ENCODE measurements around the gene NFAT5. TPM values are rescaled to one million over a fixed set of nuclear protein-coding genes. Genes with fewer than 3 reads are reported as not detected.
A peak's percentile ranks its signal among the peaks of the same experiment; 100 is the strongest.

Gene NFAT5
- total and polyA plus RNA-seq, 3 donors from 2014 or later: 20.5 to 101 (median 72.4) TPM

- WGBS, 2 donors: 82 to 88% methylated on average over 2 of the region's 2 CpGs
- no peak for TF ChIP-seq CTCF (IDR thresholded peaks at IDR 0.05)
- TF ChIP-seq POLR2A (IDR thresholded peaks at IDR 0.05): no peak
- Histone ChIP-seq H3K36me3 (ENCODE audit: low read depth, missing control alignments) (no peaks in the 10 kb centered on the region), H3K9me3 (no peaks in the 10 kb centered on the region), H3K27me3 (no peaks in the 10 kb centered on the region), H3K4me3 (no peak overlapping the region), H3K4me1 (peaks cover 2% of the 10 kb centered on the region), H3K27ac (no peak overlapping the region)
- intact Hi-C loops (cut with DNase I; ENCODE audit: low total_unique reads): no loop called here
- DNase-seq: no peak
These were observed 141.2 kb downstream of the NFAT5 start for GRCh38 chr16:69706975-69707340.

- no peaks in the 10 kb centered on the region for H3K36me3 ChIP-seq (ENCODE audit: low read depth, missing control alignments)
- WGBS, 2 donors: 86 to 89% methylated on average over 10 of the region's 10 CpGs
- intact Hi-C loops (cut with DNase I; ENCODE audit: low total_unique reads): no loop called here
These were observed 142.3 kb downstream of the NFAT5 start for GRCh38 chr16:69707920-69708683.

GRCh38 chr16:69709456-69710084, 143.8 kb downstream of the NFAT5 start:
- TF ChIP-seq CTCF (IDR thresholded peaks at IDR 0.05): peak; percentile 74 to 85 (median 79)
- TF ChIP-seq POLR2A (IDR thresholded peaks at IDR 0.05): no peak
- Histone ChIP-seq H3K4me1 (peaks cover 2% of the 10 kb centered on the region), H3K27me3 (no peaks in the 10 kb centered on the region), H3K36me3 (ENCODE audit: low read depth, missing control alignments) (no peaks in the 10 kb centered on the region), H3K27ac (peak overlapping the region in 1 of 2 donors; percentile 11), H3K9me3 (no peaks in the 10 kb centered on the region), H3K4me3 (no peak overlapping the region)
- WGBS, 2 donors: 42 to 43% methylated on average over 5 of the region's 5 CpGs
- no peak for DNase-seq
- intact Hi-C loops (cut with DNase I; ENCODE audit: low total_unique reads): no loop called here

More at GRCh38 chr16:69707920-69708683, 142.3 kb downstream of the NFAT5 start:
- H3K9me3 ChIP-seq: no peaks in the 10 kb centered on the region
- peaks cover 2% of the 10 kb centered on the region for H3K4me1 ChIP-seq
- H3K27ac ChIP-seq: no peak overlapping the region
- no peak for TF ChIP-seq CTCF (IDR thresholded peaks at IDR 0.05)
- TF ChIP-seq POLR2A (IDR thresholded peaks at IDR 0.05): no peak
- H3K4me3 ChIP-seq: no peak overlapping the region
- H3K27me3 ChIP-seq: no peaks in the 10 kb centered on the region
- no peak for DNase-seq

GRCh38 chr16:69711115-69711740, 145.5 kb downstream of the NFAT5 start:
- Histone ChIP-seq H3K36me3 (ENCODE audit: low read depth, missing control alignments) (no peaks in the 10 kb centered on the region), H3K4me1 (peaks cover 2% of the 10 kb centered on the region), H3K9me3 (no peaks in the 10 kb centered on the region), H3K27me3 (no peaks in the 10 kb centered on the region), H3K27ac (peak overlapping the region in 1 of 2 donors; percentile 37), H3K4me3 (no peak overlapping the region)
- intact Hi-C loops (cut with DNase I; ENCODE audit: low total_unique reads): no loop called here
- no peak for TF ChIP-seq POLR2A (IDR thresholded peaks at IDR 0.05)
- no peak for TF ChIP-seq CTCF (IDR thresholded peaks at IDR 0.05)
- peak; percentile 30 for DNase-seq
- WGBS, 2 donors: 48 to 49% methylated on average over 12 of the region's 12 CpGs

Data from testis (tissue), 3 donors.